ENCODE data around the gene CLPTM1L.
A peak's percentile ranks its signal among the peaks of the same experiment; 100 is the strongest.
"Not testable (repeated sequence)": the region's sequence is repeated elsewhere in the genome, so short reads cannot be mapped to it uniquely, and the experiment has no call there.

Gene CLPTM1L

GRCh38 chr5:1380011-1380817, 35.3 kb upstream of the CLPTM1L start:
- DNase-seq (ENCODE audit: low read depth), result peak; percentile 50

- no peak for DNase-seq (ENCODE audit: low read depth)
These were observed 34.2 kb upstream of the CLPTM1L start for GRCh38 chr5:1378866-1379659.

GRCh38 chr5:1378096-1378495, 33.2 kb upstream of the CLPTM1L start:
- DNase-seq (ENCODE audit: low read depth), result no peak

- no peak for DNase-seq (ENCODE audit: low read depth)
These were observed 32.1 kb upstream of the CLPTM1L start for GRCh38 chr5:1376981-1377380.

- DNase-seq (ENCODE audit: low read depth), result no peak
These were observed 31.2 kb upstream of the CLPTM1L start for GRCh38 chr5:1375871-1376810.

GRCh38 chr5:1374679-1375055, 29.8 kb upstream of the CLPTM1L start:
- DNase-seq (ENCODE audit: low read depth), result no peak

GRCh38 chr5:1374030-1374678, 29.3 kb upstream of the CLPTM1L start:
- no peak for DNase-seq (ENCODE audit: low read depth)

GRCh38 chr5:1371972-1372342, 27.1 kb upstream of the CLPTM1L start:
- DNase-seq (ENCODE audit: low read depth), result not testable (repeated sequence)

GRCh38 chr5:1371218-1371971, 26.5 kb upstream of the CLPTM1L start:
- no peak for DNase-seq (ENCODE audit: low read depth)

GRCh38 chr5:1370006-1370405, 25.1 kb upstream of the CLPTM1L start:
- no peak for DNase-seq (ENCODE audit: low read depth)

GRCh38 chr5:1368756-1369155, 23.9 kb upstream of the CLPTM1L start:
- DNase-seq (ENCODE audit: low read depth), result no peak

GRCh38 chr5:1368236-1368635, 23.3 kb upstream of the CLPTM1L start:
- no peak for DNase-seq (ENCODE audit: low read depth)

- no peak for DNase-seq (ENCODE audit: low read depth)
These were observed 22.2 kb upstream of the CLPTM1L start for GRCh38 chr5:1367149-1367548.

GRCh38 chr5:1366514-1366913, 21.6 kb upstream of the CLPTM1L start:
- no peak for DNase-seq (ENCODE audit: low read depth)

GRCh38 chr5:1364211-1364610, 19.3 kb upstream of the CLPTM1L start:
- DNase-seq (ENCODE audit: low read depth), result no peak

GRCh38 chr5:1363581-1363980, 18.7 kb upstream of the CLPTM1L start:
- no peak for DNase-seq (ENCODE audit: low read depth)

GRCh38 chr5:1363160-1363559, 18.3 kb upstream of the CLPTM1L start:
- DNase-seq (ENCODE audit: low read depth), result no peak

- DNase-seq (ENCODE audit: low read depth), result no peak
These were observed 17.5 kb upstream of the CLPTM1L start for GRCh38 chr5:1362242-1363015.

- DNase-seq (ENCODE audit: low read depth), result no peak
These were observed 16.0 kb upstream of the CLPTM1L start for GRCh38 chr5:1360861-1361260.

- DNase-seq (ENCODE audit: low read depth), result not testable (repeated sequence)
These were observed 15.5 kb upstream of the CLPTM1L start for GRCh38 chr5:1360367-1360766.

All from activated T-cell treated with anti-CD3 and anti-CD28 coated beads for 48 hours (primary cell).